HepG2 (cell line): ENCODE data around the gene MYCBP2. TPM values are rescaled to one million over a fixed set of nuclear protein-coding genes. Genes with fewer than 3 reads are reported as not detected.

Source experiments
- ATAC-seq: fragments of 200-7000 bp; cut with Tn5 transposase; 3 replicates; pipeline ENCODE4 v1.9.1; 2020; ENCODE audit warnings: mild to moderate bottlenecking, moderate library complexity
- BruUV-seq: library from RNA; stranded (reverse); fragments of 400-500 nt; replicated peaks from 2 replicates; lab custom pipeline; 2021; lab: Mats Ljungman, UMichigan
- CTCF ChIA-PET: fragments of 300-600 bp; formaldehyde crosslinking; extraction: SDS; loops from one replicate; lab custom pipeline; 2021; ENCODE audit warnings: low total read pairs, inconsistent platforms, low intra/inter-chr PET ratio; lab: Yijun Ruan, JAX
- POLR2A ChIA-PET: fragments of 350-600 bp; sonication (Branson Sonifier 250); formaldehyde crosslinking; loops from one replicate; lab custom pipeline; 2020; ENCODE audit warnings: antibody characterized with exemption, inconsistent platforms; lab: Yijun Ruan, JAX
- DNase-seq: peaks from one replicate; pipeline ENCODE4 v3.0.0-alpha.2; 2015; ENCODE audit warnings: low spot score
- FAIRE-seq: peaks from 3 replicates; lab custom pipeline; 2011; peaks lifted over from hg19 to GRCh38; lab: Jason Lieb, UNC
- H2AFZ ChIP-seq: one replicate; pipeline ENCODE4 v1.6.1; 2011; ENCODE audit warnings: low read length, inconsistent platforms
- H3K27ac ChIP-seq: fragments of 300-600 bp; 3 replicates; pipeline ENCODE4 v1.8.0; 2011; ENCODE audit warnings: mixed run types, mild to moderate bottlenecking, mixed read lengths, low read length, inconsistent platforms; ENCODE audit not compliant: insufficient read depth; ENCODE audit errors: extremely low read length
- H3K27me3 ChIP-seq, 2 experiments: fragments of 200-600 bp in 1 of 2; 2 replicates in 1 of 2; 3 replicates in 1 of 2; pipeline versions ENCODE4 v1.6.0 to v1.8.0; 2011; ENCODE audit warnings: low read length in 2 of 2, mild to moderate bottlenecking in 2 of 2, moderate library complexity in 2 of 2, inconsistent platforms in 1 of 2; ENCODE audit not compliant: insufficient read depth in 2 of 2, control insufficient read depth in 1 of 2
- H3K36me3 ChIP-seq, 2 experiments: fragments of 200-600 bp in 1 of 2; replicated peaks in 1 of 2; 2 replicates in 1 of 2; 3 replicates in 1 of 2; pipeline versions ENCODE4 v1.5.1 to v1.8.0; 2011; ENCODE audit warnings: low read length in 2 of 2, inconsistent platforms in 1 of 2; ENCODE audit not compliant: insufficient read depth in 2 of 2, control insufficient read depth in 1 of 2
- H3K4me1 ChIP-seq: 2 replicates; pipeline ENCODE4 v1.5.1; 2012; ENCODE audit warnings: low read length, inconsistent platforms; ENCODE audit not compliant: insufficient read depth
- H3K4me2 ChIP-seq: 2 replicates; pipeline ENCODE4 v1.6.0; 2011; ENCODE audit warnings: low read depth, low read length, inconsistent platforms
- H3K4me3 ChIP-seq, 3 experiments: fragments of 200-600 bp in 1 of 3; sonication (generic), shearing (Covaris generic) in 1 of 3; replicated peaks in 1 of 3; 2 replicates each; pipeline ENCODE4 v1.5.1; 2011 to 2016; ENCODE audit warnings: low read length in 3 of 3, inconsistent platforms in 2 of 3, low read depth in 2 of 3, mild to moderate bottlenecking in 2 of 3, control low read depth in 1 of 3, mixed read lengths in 1 of 3; ENCODE audit not compliant: insufficient read depth in 1 of 3
- H3K79me2 ChIP-seq: one replicate; pipeline ENCODE4 v1.6.1; 2011; ENCODE audit warnings: low read length, inconsistent platforms; ENCODE audit not compliant: insufficient read depth
- H3K9ac ChIP-seq: 2 replicates; pipeline ENCODE4 v1.6.0; 2011; ENCODE audit warnings: mild to moderate bottlenecking, low read depth, low read length, inconsistent platforms; ENCODE audit not compliant: insufficient read depth
- H3K9me3 ChIP-seq: 2 replicates; pipeline ENCODE4 v1.5.1; 2012; ENCODE audit warnings: mild to moderate bottlenecking, low read length
- H4K20me1 ChIP-seq: 2 replicates; pipeline ENCODE4 v1.6.0; 2011; ENCODE audit warnings: inconsistent platforms, mild to moderate bottlenecking, low read length, moderate library complexity; ENCODE audit not compliant: insufficient read depth
- CHD4 ChIP-seq: fragments of 200-600 bp; sonication (generic); IDR thresholded peaks from 2 replicates; pipeline ENCODE4 v1.7.0; 2017; ENCODE audit warnings: mild to moderate bottlenecking, low read length, borderline replicate concordance
- MAFF ChIP-seq: IDR thresholded peaks from 2 replicates; pipeline ENCODE4 v1.6.1; 2011; ENCODE audit warnings: low read depth, low read length, improper control_type of control experiment
- MAFK ChIP-seq, 2 experiments: IDR thresholded peaks in 1 of 2; conservative IDR thresholded peaks in 1 of 2; 2 replicates each; pipeline ENCODE4 v1.6.1; 2011; ENCODE audit warnings: improper control_type of control experiment in 2 of 2, low read length in 2 of 2
- SNAPC4 ChIP-seq: sonication (generic); formaldehyde crosslinking; IDR thresholded peaks from 2 replicates; pipeline ENCODE4 v1.4.0; 2020; ENCODE audit warnings: mild to moderate bottlenecking, missing genetic modification reagents
- ZHX2 ChIP-seq, 2 experiments: sonication (generic) in 1 of 2; formaldehyde crosslinking in 1 of 2; IDR thresholded peaks; 2 replicates each; pipeline versions ENCODE4 v1.6.1 to v1.9.0; 2014 to 2022; ENCODE audit warnings: antibody characterized with exemption in 1 of 2, borderline replicate concordance in 1 of 2, inconsistent platforms in 1 of 2, low read depth in 1 of 2, missing genetic modification reagents in 1 of 2
- ZNF576 ChIP-seq: sonication (generic); formaldehyde crosslinking; IDR thresholded peaks from 2 replicates; pipeline ENCODE4 v1.4.0; 2020; ENCODE audit warnings: mild to moderate bottlenecking, missing genetic modification reagents
- ZNF841 ChIP-seq: sonication (generic); formaldehyde crosslinking; IDR thresholded peaks from 2 replicates; pipeline ENCODE4 v1.8.1; 2023; ENCODE audit warnings: missing genetic modification reagents, borderline replicate concordance
- ZSCAN9 ChIP-seq: IDR thresholded peaks from 2 replicates; pipeline ENCODE4 v1.6.1; 2016; ENCODE audit warnings: borderline replicate concordance
- WGBS: methylation state at CpG from one replicate; pipeline ENCODE4 v1.1.6; 2017; ENCODE audit warnings: low lambda C conversion rate; 5-methylcytosine and 5-hydroxymethylcytosine counted together
- in situ Hi-C: cut with HindIII; loops from 2 replicates; pipeline ENCODE4 v1.10.0; 2017; ENCODE audit warnings: low pct_unique_long_range_greater_than_20kb; ENCODE audit not compliant: extremely low pct_ligation_motif_present
- intact Hi-C: fragments of 100-400 bp; cut with micrococcal nuclease; formaldehyde crosslinking; loops from one replicate; pipeline ENCODE4 v1.10.0; 2022; ENCODE audit not compliant: unreplicated experiment
- polyA plus RNA-seq, 8 experiments: library from polyadenylated mRNA; depleted of rRNA in 3 of 8; stranded (reverse) in 7 of 8; unstranded in 1 of 8; fragments of >200 nt; fragmentation: Illumina TruSeq in 4 of 8; extraction: Trizol in 4 of 8; gene quantifications; 2 replicates each; pipeline versions ENCODE4 v1.2.1 to v1.2.3, GENCODE V29; 2011 to 2016; ENCODE audit warnings: low read depth in 4 of 8, missing spikeins in 1 of 8, mixed read lengths in 1 of 8; ENCODE audit not compliant: insufficient read depth in 1 of 8
- total RNA-seq, 5 experiments: library from RNA; depleted of rRNA; stranded (reverse); fragments of >200 nt; fragmentation: Illumina TruSeq; extraction: Trizol; gene quantifications; 2 replicates each; pipeline ENCODE4 v1.2.3, GENCODE V29; 2016; ENCODE audit warnings: low read depth in 1 of 5
- TF ChIP-seq, protein P1 (sequence below): sonication (generic); IDR thresholded peaks from 2 replicates; pipeline ENCODE4 v1.6.1; 2016; ENCODE audit warnings: low read depth, borderline replicate concordance

MYCBP2 gene
- total and polyA plus RNA-seq, 2 of the 13 experiments (the other 11 are each of a cell fraction or from before 2014, with no cell fraction given), result 16.3 to 35.3 TPM

- FAIRE-seq, result no peak
These were observed 36.6 kb downstream of the MYCBP2 start for GRCh38 chr13:77290342-77290741.

More at GRCh38 chr13:77290342-77290741, 36.6 kb downstream of the MYCBP2 start:
- intact Hi-C loops, result no loop called here
- no peaks in the 10 kb centered on the region for H3K27me3 ChIP-seq
- ATAC-seq (no peak), DNase-seq (no peak)
- H4K20me1 ChIP-seq, result no peaks in the 10 kb centered on the region
- H3K36me3 ChIP-seq, result peaks cover 2 to 22% of the 10 kb centered on the region in 2 experiments; a peak in 2 of 5 replicates
- CTCF ChIA-PET, result no interaction called here
- TF ChIP-seq CHD4, result no peak
- TF ChIP-seq SNAPC4 (CRISPR knock-in tag), result no peak
- TF ChIP-seq, protein P1, sequence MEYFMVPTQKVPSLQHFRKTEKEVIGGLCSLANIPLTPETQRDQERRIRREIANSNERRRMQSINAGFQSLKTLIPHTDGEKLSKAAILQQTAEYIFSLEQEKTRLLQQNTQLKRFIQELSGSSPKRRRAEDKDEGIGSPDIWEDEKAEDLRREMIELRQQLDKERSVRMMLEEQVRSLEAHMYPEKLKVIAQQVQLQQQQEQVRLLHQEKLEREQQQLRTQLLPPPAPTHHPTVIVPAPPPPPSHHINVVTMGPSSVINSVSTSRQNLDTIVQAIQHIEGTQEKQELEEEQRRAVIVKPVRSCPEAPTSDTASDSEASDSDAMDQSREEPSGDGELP, result no peak
- TF ChIP-seq ZNF841, result no peak
- peak in 1 of 2 experiments; percentile 52; a peak in 2 of 4 replicates for TF ChIP-seq MAFK (conservative IDR thresholded peaks at IDR 0.05 in 1 of 2, IDR thresholded peaks at IDR 0.05 in 1 of 2; ENCODE audit: low read length in 2 of 2)
- no peak for TF ChIP-seq ZNF576 (CRISPR knock-in tag)
- no peak for TF ChIP-seq ZHX2 (IDR thresholded peaks at IDR 0.05; ENCODE audit: low read depth)
- TF ChIP-seq ZHX2 (CRISPR knock-in tag; IDR thresholded peaks at IDR 0.05; ENCODE audit: borderline replicate concordance), result no peak
- no peak for TF ChIP-seq ZSCAN9 (CRISPR knock-in tag)
- TF ChIP-seq MAFF, result 0 out of 2 replicates have a peak, but pooled peaks have one; percentile 5
- no peak overlapping the region for H3K9ac ChIP-seq
- no peak overlapping the region for H3K4me2 ChIP-seq
- H3K9me3 ChIP-seq, result no peaks in the 10 kb centered on the region
- POLR2A ChIA-PET, result no interaction called here
- peaks cover 8% of the 10 kb centered on the region for H3K4me1 ChIP-seq
- 96% methylated on average over 2 of the region's 2 CpGs for WGBS
- no peak overlapping the region for H3K27ac ChIP-seq
- H3K4me3 ChIP-seq, result no peak overlapping the region
- BruUV-seq, result no TSS peak
- no peaks in the 10 kb centered on the region for H3K79me2 ChIP-seq
- no peak overlapping the region for H2AFZ ChIP-seq
- in situ Hi-C loops, result no loop called here
